ENCODE measurements around the gene LUC7L2. TPM values are rescaled to one million over a fixed set of nuclear protein-coding genes. Genes with fewer than 3 reads are reported as not detected.

The LUC7L2 gene
- total and polyA plus RNA-seq, 11 donors: 29.4 to 55.4 (median 46.2) TPM

- no peak for TF ChIP-seq CTCF (IDR thresholded peaks at IDR 0.05)
- no peak for TF ChIP-seq POLR2A (IDR thresholded peaks at IDR 0.05)
- Histone ChIP-seq H3K4me3 (no peak overlapping the region), H3K36me3 (peaks cover 0 to 54% (median 41%) of the 10 kb centered on the region in 9 donors), H3K4me1 (peaks cover 2 to 68% (median 37%) of the 10 kb centered on the region in 12 donors), H3K9me3 (no peaks in the 10 kb centered on the region), H3K27me3 (no peaks in the 10 kb centered on the region), H3K27ac (no peak overlapping the region)
- intact Hi-C loops (cut with DNase I): loop anchor here in 1 of 10 donors (5.0 kb wide), 1 partner anchor 48 kb away; no protein-coding TSS in a partner anchor
- 78 to 83% (median 81%) methylated on average over 6 of the region's 6 CpGs for WGBS, 4 donors
- DNase-seq (no peak), ATAC-seq (no peak)
Measured at GRCh38 chr7:139374246-139374645, 14.6 kb downstream of the LUC7L2 start.

DNA sequence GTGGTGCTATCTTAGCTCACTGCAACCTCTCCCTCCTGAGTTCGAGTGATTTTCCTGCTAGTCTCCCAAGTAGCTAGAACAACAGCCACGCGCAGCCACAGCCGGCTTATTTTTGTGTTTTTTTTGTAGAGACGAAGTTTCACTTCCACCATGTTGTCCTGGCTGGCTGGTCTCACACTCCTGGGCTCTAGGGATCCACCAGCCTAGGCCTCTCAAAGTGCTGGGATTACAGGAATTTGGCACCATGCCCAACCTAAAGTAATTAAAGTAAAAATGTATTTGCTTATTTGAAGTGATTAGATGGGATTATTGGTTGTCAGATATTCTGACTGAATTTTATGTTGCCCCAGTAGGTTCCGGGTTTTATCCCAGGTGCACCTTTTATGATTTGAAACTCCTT lies 22.7 kb downstream of the LUC7L2 start:
- WGBS, 4 donors: 70 to 93% (median 86%) methylated on average over 6 of the region's 6 CpGs
- Histone ChIP-seq H3K4me1 (peaks cover 0 to 11% (median 0%) of the 10 kb centered on the region in 12 donors), H3K4me3 (no peak overlapping the region), H3K27ac (no peak overlapping the region), H3K27me3 (no peaks in the 10 kb centered on the region), H3K36me3 (peaks cover 0 to 98% (median 92%) of the 10 kb centered on the region in 9 donors), H3K9me3 (no peaks in the 10 kb centered on the region)
- TF ChIP-seq CTCF (IDR thresholded peaks at IDR 0.05) (no peak), POLR2A (IDR thresholded peaks at IDR 0.05) (no peak)
- ATAC-seq (peak in 2 of 4 donors; percentile 38 to 45), DNase-seq (no peak)
- intact Hi-C loops (cut with DNase I): no loop called here

DNA sequence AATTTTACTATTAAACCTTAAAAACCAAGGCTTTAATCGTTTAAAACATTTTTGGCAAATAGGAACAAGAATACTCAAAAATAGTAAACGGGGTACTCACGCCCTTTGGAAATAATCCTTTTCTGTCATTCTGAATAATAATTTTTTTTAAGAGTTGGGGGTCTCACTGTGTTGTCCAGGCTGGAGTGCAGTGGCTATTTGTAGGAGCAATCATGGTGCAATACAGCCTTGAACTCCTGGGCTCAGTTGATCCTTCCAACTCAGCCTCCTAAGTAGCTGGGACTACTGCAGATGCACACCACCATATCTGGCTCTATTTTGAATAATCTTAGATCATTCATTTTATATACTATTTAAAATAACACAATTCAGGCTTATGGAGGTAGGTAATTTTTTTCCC lies 24.9 kb downstream of the LUC7L2 start:
- ATAC-seq (no peak), DNase-seq (no peak)
- Histone ChIP-seq H3K27ac (no peak overlapping the region), H3K4me3 (no peak overlapping the region), H3K36me3 (peaks cover 0 to 98% (median 90%) of the 10 kb centered on the region in 9 donors), H3K9me3 (no peaks in the 10 kb centered on the region), H3K27me3 (no peaks in the 10 kb centered on the region), H3K4me1 (peaks cover 0 to 16% (median 0%) of the 10 kb centered on the region in 12 donors)
- TF ChIP-seq CTCF (IDR thresholded peaks at IDR 0.05) (no peak), POLR2A (IDR thresholded peaks at IDR 0.05) (no peak)
- intact Hi-C loops (cut with DNase I): no loop called here
- 96 to 100% (median 97%) methylated on average over 3 of the region's 3 CpGs for WGBS, 4 donors

DNA sequence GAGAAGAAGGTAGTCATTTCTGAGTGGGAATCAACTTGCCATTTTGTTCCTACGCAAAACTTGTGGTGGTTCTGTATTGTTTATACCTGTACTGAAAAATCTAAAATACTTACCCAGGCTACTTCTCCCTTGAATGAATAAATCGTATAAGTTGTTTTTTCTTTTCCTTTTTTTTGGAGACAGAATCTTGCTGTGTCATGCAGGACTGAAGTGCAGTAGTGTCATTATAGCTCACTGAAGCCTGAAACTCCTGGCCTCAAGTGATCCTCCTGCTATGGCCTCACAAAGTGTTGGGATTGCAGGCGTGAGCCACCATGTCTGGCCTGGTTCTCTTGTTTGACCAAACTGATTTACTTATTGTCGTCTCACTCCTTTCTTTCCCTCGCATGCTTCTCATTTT lies 27.9 kb downstream of the LUC7L2 start:
- Histone ChIP-seq H3K4me1 (peaks cover 0 to 9% (median 0%) of the 10 kb centered on the region in 12 donors), H3K9me3 (no peaks in the 10 kb centered on the region), H3K27ac (no peak overlapping the region), H3K27me3 (no peaks in the 10 kb centered on the region), H3K36me3 (peaks cover 0 to 98% (median 81%) of the 10 kb centered on the region in 9 donors), H3K4me3 (no peak overlapping the region)
- intact Hi-C loops (cut with DNase I): no loop called here
- TF ChIP-seq CTCF (IDR thresholded peaks at IDR 0.05): no peak
- TF ChIP-seq POLR2A (IDR thresholded peaks at IDR 0.05): no peak
- 92 to 96% (median 96%) methylated on average over 5 of the region's 5 CpGs for WGBS, 4 donors
- no peak for DNase-seq
- no peak for ATAC-seq

All from heart left ventricle (tissue), 16 donors.